ENCODE results near the gene OR2J3.
A peak's percentile ranks its signal among the peaks of the same experiment; 100 is the strongest.
"Not testable (repeated sequence)": the region's sequence is repeated elsewhere in the genome, so short reads cannot be mapped to it uniquely, and the experiment has no call there.

Gene OR2J3

GRCh38 chr6:29107758-29108157 is at the start of gene OR2J3:
Gene OR2J3, plus strand, starts transcription at chr6:29108058. Its CDS starts 3,833 bp downstream, at chr6:29111891.
- DNase-seq (ENCODE audit: low read depth) = no peak

- peak; percentile 41 for DNase-seq (ENCODE audit: low read depth)
These were observed 35.8 kb upstream of the OR2J3 start for GRCh38 chr6:29071831-29072723.

- no peak for DNase-seq (ENCODE audit: low read depth)
These were observed 28.7 kb upstream of the OR2J3 start for GRCh38 chr6:29079203-29079602.

GRCh38 chr6:29081312-29081711 is 26.5 kb upstream of the OR2J3 start:
- DNase-seq (ENCODE audit: low read depth) = no peak

GRCh38 chr6:29082457-29082856 is 25.4 kb upstream of the OR2J3 start:
- no peak for DNase-seq (ENCODE audit: low read depth)

- DNase-seq (ENCODE audit: low read depth) = no peak
These were observed 20.6 kb upstream of the OR2J3 start, which contains the start of gene OR2B3 for GRCh38 chr6:29087213-29087612. Gene OR2B3, minus strand, starts transcription at chr6:29087313. Its CDS starts 65 bp downstream, at chr6:29087248.

- DNase-seq (ENCODE audit: low read depth) = no peak
These were observed 14.9 kb upstream of the OR2J3 start for GRCh38 chr6:29092957-29093356.

GRCh38 chr6:29097803-29098202 is 10.1 kb upstream of the OR2J3 start:
- DNase-seq (ENCODE audit: low read depth) = no peak

GRCh38 chr6:29099190-29099589 is 8.7 kb upstream of the OR2J3 start, which contains the start of gene OR2J1:
Gene OR2J1, plus strand, starts transcription at chr6:29099490. Its CDS starts 1,453 bp downstream, at chr6:29100943.
- no peak for DNase-seq (ENCODE audit: low read depth)

GRCh38 chr6:29112135-29112534 is 4.3 kb downstream of the OR2J3 start:
- no peak for DNase-seq (ENCODE audit: low read depth)

- not testable (repeated sequence) for DNase-seq (ENCODE audit: low read depth)
These were observed 7.1 kb downstream of the OR2J3 start for GRCh38 chr6:29114964-29115363.

- no peak for DNase-seq (ENCODE audit: low read depth)
These were observed 21.6 kb downstream of the OR2J3 start for GRCh38 chr6:29129326-29130012.

GRCh38 chr6:29130644-29131043 is 22.8 kb downstream of the OR2J3 start:
- no peak for DNase-seq (ENCODE audit: low read depth)

- DNase-seq (ENCODE audit: low read depth) = no peak
These were observed 23.8 kb downstream of the OR2J3 start for GRCh38 chr6:29131691-29132090.

GRCh38 chr6:29137724-29138123 is 29.9 kb downstream of the OR2J3 start:
- no peak for DNase-seq (ENCODE audit: low read depth)

GRCh38 chr6:29141606-29142005 is 33.7 kb downstream of the OR2J3 start:
- no peak for DNase-seq (ENCODE audit: low read depth)

GRCh38 chr6:29142309-29142708 is 34.5 kb downstream of the OR2J3 start:
- no peak for DNase-seq (ENCODE audit: low read depth)

- peak; percentile 2 for DNase-seq (ENCODE audit: low read depth)
These were observed 38.3 kb downstream of the OR2J3 start for GRCh38 chr6:29146179-29146578.

GRCh38 chr6:29147074-29147473 is 39.2 kb downstream of the OR2J3 start:
- no peak for DNase-seq (ENCODE audit: low read depth)

- DNase-seq (ENCODE audit: low read depth) = not testable (repeated sequence)
These were observed 41.6 kb downstream of the OR2J3 start for GRCh38 chr6:29149444-29149843.

GRCh38 chr6:29153083-29153482 is 45.2 kb downstream of the OR2J3 start:
- no peak for DNase-seq (ENCODE audit: low read depth)

GRCh38 chr6:29155182-29155581 is 47.3 kb downstream of the OR2J3 start:
- DNase-seq (ENCODE audit: low read depth) = not testable (repeated sequence)

- DNase-seq (ENCODE audit: low read depth) = not testable (repeated sequence)
These were observed 52.1 kb downstream of the OR2J3 start for GRCh38 chr6:29159922-29160321.

Measured in iris pigment epithelial cell (primary cell).